GM23248 (cell line): ENCODE data around the gene TFPT. TPM values are rescaled to one million over a fixed set of nuclear protein-coding genes. Genes with fewer than 3 reads are reported as not detected.

Source experiments
- DNase-seq: peaks from one replicate; pipeline ENCODE4 v3.0.0-alpha.2; 2015
- H2AFZ ChIP-seq: fragments of 200-600 bp; sonication (generic); 2 replicates; pipeline ENCODE4 v1.6.1; 2016; ENCODE audit warnings: antibody characterized with exemption
- H3F3A ChIP-seq: fragments of 200-600 bp; sonication (generic); 2 replicates; pipeline ENCODE4 v1.6.1; 2016; ENCODE audit warnings: mild to moderate bottlenecking, antibody characterized with exemption, mixed run types; ENCODE audit not compliant: insufficient read depth
- H3K27ac ChIP-seq: fragments of 200-600 bp; sonication (generic); 2 replicates; pipeline ENCODE4 v1.5.1; 2016; ENCODE audit warnings: mild to moderate bottlenecking
- H3K27me3 ChIP-seq: fragments of 200-600 bp; sonication (generic); replicated peaks from 2 replicates; pipeline ENCODE4 v1.6.1; 2016; ENCODE audit warnings: mild to moderate bottlenecking; ENCODE audit not compliant: insufficient read depth
- H3K36me3 ChIP-seq: fragments of 200-600 bp; sonication (generic); 2 replicates; pipeline ENCODE4 v1.6.1; 2016; ENCODE audit warnings: low read depth, mild to moderate bottlenecking
- H3K4me1 ChIP-seq: fragments of 200-600 bp; sonication (generic); 2 replicates; pipeline ENCODE4 v1.6.1; 2016; ENCODE audit warnings: mild to moderate bottlenecking; ENCODE audit not compliant: insufficient read depth
- H3K4me2 ChIP-seq: fragments of 200-600 bp; sonication (generic); one replicate; pipeline ENCODE4 v1.6.1; 2016; ENCODE audit warnings: mild to moderate bottlenecking; ENCODE audit not compliant: unreplicated experiment
- H3K4me3 ChIP-seq: fragments of 200-600 bp; sonication (generic); 2 replicates; pipeline ENCODE4 v1.5.1; 2016; ENCODE audit warnings: mild to moderate bottlenecking
- H3K79me2 ChIP-seq: fragments of 200-600 bp; sonication (generic); 2 replicates; pipeline ENCODE4 v1.6.1; 2016; ENCODE audit warnings: mild to moderate bottlenecking; ENCODE audit not compliant: insufficient read depth
- H3K9ac ChIP-seq: fragments of 200-600 bp; sonication (generic); 2 replicates; pipeline ENCODE4 v1.6.1; 2016; ENCODE audit warnings: mild to moderate bottlenecking
- H3K9me2 ChIP-seq: fragments of 200-600 bp; sonication (generic); 2 replicates; pipeline ENCODE4 v1.6.1; 2016; ENCODE audit warnings: mixed run types, mild to moderate bottlenecking, moderate library complexity; ENCODE audit not compliant: insufficient read depth
- H3K9me3 ChIP-seq: fragments of 200-600 bp; sonication (generic); one replicate; pipeline ENCODE4 v1.6.1; 2017; ENCODE audit warnings: low read depth
- H4K20me1 ChIP-seq: fragments of 200-600 bp; sonication (generic); 2 replicates; pipeline ENCODE4 v1.6.0; 2016; ENCODE audit not compliant: insufficient read depth
- EZH2 ChIP-seq: fragments of 200-600 bp; sonication (generic); IDR thresholded peaks from 2 replicates; pipeline ENCODE4 v1.6.1; 2018; ENCODE audit warnings: antibody characterized with exemption, mild to moderate bottlenecking; ENCODE audit not compliant: insufficient read depth, poor library complexity, severe bottlenecking
- EZH2phosphoT487 ChIP-seq: fragments of 200-600 bp; sonication (generic); IDR thresholded peaks from 2 replicates; pipeline ENCODE4 v1.6.1; 2018; ENCODE audit warnings: antibody characterized with exemption, moderate library complexity, mild to moderate bottlenecking, low read depth; ENCODE audit not compliant: insufficient read depth
- WGBS, 2 experiments: methylation state at CpG; one replicate each; pipeline ENCODE4 v1.1.6; 2015 to 2017; ENCODE audit warnings: low lambda C conversion rate in 2 of 2, low coverage in 1 of 2; ENCODE audit errors: missing lambda C conversion rate in 2 of 2; 5-methylcytosine and 5-hydroxymethylcytosine counted together
- in situ Hi-C: fragments of 300-500 bp; cut with MboI; formaldehyde crosslinking; loops from 2 replicates; pipeline ENCODE4 v1.15.0; 2020
- polyA plus RNA-seq: library from polyadenylated mRNA; unstranded; fragments of >200 nt; fragmentation: Nextera tagmentation; extraction: Ambion mirVana; gene quantifications from 2 replicates; pipeline ENCODE4 v1.2.1, GENCODE V29; 2016
- total RNA-seq: library from RNA; depleted of rRNA; stranded (reverse); fragments of >200 nt; shearing (Covaris generic); gene quantifications from 2 replicates; pipeline ENCODE4 v1.2.3, GENCODE V29; 2014

The TFPT gene
- total and polyA plus RNA-seq, 2 experiments from 2014 or later: 11.5 to 30.0 TPM

DNA sequence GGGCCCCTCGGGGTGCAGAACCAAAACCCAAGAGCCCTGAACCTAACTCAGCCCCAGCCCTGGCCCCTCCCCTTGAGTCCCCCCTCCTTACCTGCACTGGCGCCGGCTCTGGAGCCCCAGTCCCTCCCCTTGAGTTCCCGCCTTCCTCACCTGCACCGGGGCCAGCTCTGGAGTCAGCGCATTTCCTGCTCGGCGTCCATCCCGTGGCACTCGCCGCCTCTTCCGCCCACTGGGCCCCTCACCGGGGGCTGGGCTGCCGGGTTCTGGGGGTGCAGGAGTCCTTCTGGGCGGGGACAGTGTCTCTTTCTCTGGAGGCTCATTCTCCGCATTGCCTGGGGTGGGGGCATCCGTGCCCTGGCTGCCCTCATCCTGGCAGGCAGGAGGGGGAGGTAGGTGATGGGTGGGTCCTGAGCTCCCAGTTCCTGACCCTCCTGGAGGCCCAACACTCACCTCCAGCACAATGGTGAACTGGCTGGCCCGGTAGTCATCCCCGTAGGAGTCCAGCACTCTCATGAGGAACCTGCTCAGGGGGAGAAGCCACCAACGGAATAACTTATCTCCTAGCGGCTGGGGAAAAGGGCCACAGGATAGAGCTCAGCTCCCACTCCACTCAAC lies 7.5 kb downstream of the TFPT start:
- peaks cover 4% of the 10 kb centered on the region; the same call in 1 of the 2 replicates for H3K36me3 ChIP-seq
- DNase-seq: no peak
- no peaks in the 10 kb centered on the region for H3F3A ChIP-seq
- H4K20me1 ChIP-seq: no peaks in the 10 kb centered on the region
- in situ Hi-C loops: no loop called here
- H3K27me3 ChIP-seq: no peaks in the 10 kb centered on the region
- no peak overlapping the region for H3K9ac ChIP-seq
- no peak overlapping the region for H2AFZ ChIP-seq
- no peak for TF ChIP-seq EZH2phosphoT487
- TF ChIP-seq EZH2: no peak
- H3K79me2 ChIP-seq: peaks cover 47% of the 10 kb centered on the region
- H3K4me2 ChIP-seq: no peak overlapping the region
- 84 to 86% methylated on average over 18 to 21 of the region's 21 CpGs for WGBS, 2 experiments
- H3K9me2 ChIP-seq: no peaks in the 10 kb centered on the region
- no peaks in the 10 kb centered on the region for H3K9me3 ChIP-seq
- no peak overlapping the region for H3K27ac ChIP-seq
- H3K4me3 ChIP-seq: no peak overlapping the region
- H3K4me1 ChIP-seq: no peaks in the 10 kb centered on the region

DNA sequence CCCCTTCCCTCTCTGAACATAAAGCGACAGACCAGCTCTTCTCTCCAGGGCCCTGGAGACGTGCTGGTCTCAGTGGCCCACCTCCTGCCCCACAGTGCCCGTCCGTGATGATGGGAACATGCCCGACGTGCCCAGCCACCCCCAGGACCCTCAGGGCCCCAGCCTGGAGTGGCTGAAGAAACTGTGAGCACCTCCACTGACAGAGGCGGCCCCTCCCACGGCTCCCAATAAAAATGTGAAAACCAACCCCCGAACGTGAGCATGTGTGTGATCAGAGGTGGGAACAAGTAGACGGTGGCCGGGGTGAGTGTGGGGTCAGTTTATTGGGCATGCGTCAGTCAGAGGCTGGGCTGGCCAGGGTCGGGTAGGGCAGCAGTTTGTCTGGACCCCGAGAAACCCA lies 8.7 kb downstream of the TFPT start:
- no peaks in the 10 kb centered on the region for H3K9me2 ChIP-seq
- peaks cover 4% of the 10 kb centered on the region; the same call in 1 of the 2 replicates for H3K36me3 ChIP-seq
- H3K9me3 ChIP-seq: no peaks in the 10 kb centered on the region
- no peak overlapping the region for H2AFZ ChIP-seq
- H3K27ac ChIP-seq: no peak overlapping the region
- H3K4me3 ChIP-seq: no peak overlapping the region
- H4K20me1 ChIP-seq: no peaks in the 10 kb centered on the region
- no peak overlapping the region for H3K4me2 ChIP-seq
- H3K9ac ChIP-seq: no peak overlapping the region
- 78 to 84% methylated on average over 15 of the region's 15 CpGs for WGBS, 2 experiments
- no peaks in the 10 kb centered on the region for H3K27me3 ChIP-seq
- H3F3A ChIP-seq: no peaks in the 10 kb centered on the region
- no peaks in the 10 kb centered on the region for H3K4me1 ChIP-seq
- H3K79me2 ChIP-seq: peaks cover 39% of the 10 kb centered on the region
- no peak for TF ChIP-seq EZH2phosphoT487
- TF ChIP-seq EZH2: no peak
- in situ Hi-C loops: no loop called here
- DNase-seq: no peak

DNA sequence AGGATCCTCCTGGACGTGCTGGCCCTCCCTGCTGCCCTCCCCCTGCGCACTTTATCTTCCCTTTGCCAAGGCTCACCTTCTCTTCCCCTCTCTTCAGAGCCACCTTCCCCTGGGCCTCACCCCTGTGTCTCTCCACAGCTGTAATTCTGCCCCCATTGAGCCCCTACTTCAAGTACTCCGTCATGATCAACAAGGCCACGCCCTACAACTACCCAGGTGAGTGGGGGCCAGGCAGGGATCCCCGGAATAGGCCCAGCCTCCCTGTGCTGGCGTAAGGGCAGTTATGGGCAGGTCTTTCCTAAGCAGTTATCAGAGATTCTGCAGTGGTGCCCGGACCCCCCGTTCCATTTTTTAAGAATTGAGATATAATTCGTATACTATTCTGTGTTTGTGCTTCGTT lies 9.7 kb downstream of the TFPT start:
- H3F3A ChIP-seq: no peaks in the 10 kb centered on the region
- peaks cover 4% of the 10 kb centered on the region; the same call in 1 of the 2 replicates for H3K36me3 ChIP-seq
- in situ Hi-C loops: no loop called here
- no peaks in the 10 kb centered on the region for H3K9me3 ChIP-seq
- H4K20me1 ChIP-seq: no peaks in the 10 kb centered on the region
- H3K4me3 ChIP-seq: no peak overlapping the region
- WGBS, 2 experiments: 92 to 93% methylated on average over 10 of the region's 10 CpGs
- no peaks in the 10 kb centered on the region for H3K4me1 ChIP-seq
- H3K9me2 ChIP-seq: no peaks in the 10 kb centered on the region
- H3K4me2 ChIP-seq: no peak overlapping the region
- no peak overlapping the region for H3K27ac ChIP-seq
- DNase-seq: no peak
- no peak overlapping the region for H2AFZ ChIP-seq
- H3K27me3 ChIP-seq: no peaks in the 10 kb centered on the region
- no peak overlapping the region for H3K9ac ChIP-seq
- no peak for TF ChIP-seq EZH2
- no peak for TF ChIP-seq EZH2phosphoT487
- peaks cover 37% of the 10 kb centered on the region for H3K79me2 ChIP-seq

DNA sequence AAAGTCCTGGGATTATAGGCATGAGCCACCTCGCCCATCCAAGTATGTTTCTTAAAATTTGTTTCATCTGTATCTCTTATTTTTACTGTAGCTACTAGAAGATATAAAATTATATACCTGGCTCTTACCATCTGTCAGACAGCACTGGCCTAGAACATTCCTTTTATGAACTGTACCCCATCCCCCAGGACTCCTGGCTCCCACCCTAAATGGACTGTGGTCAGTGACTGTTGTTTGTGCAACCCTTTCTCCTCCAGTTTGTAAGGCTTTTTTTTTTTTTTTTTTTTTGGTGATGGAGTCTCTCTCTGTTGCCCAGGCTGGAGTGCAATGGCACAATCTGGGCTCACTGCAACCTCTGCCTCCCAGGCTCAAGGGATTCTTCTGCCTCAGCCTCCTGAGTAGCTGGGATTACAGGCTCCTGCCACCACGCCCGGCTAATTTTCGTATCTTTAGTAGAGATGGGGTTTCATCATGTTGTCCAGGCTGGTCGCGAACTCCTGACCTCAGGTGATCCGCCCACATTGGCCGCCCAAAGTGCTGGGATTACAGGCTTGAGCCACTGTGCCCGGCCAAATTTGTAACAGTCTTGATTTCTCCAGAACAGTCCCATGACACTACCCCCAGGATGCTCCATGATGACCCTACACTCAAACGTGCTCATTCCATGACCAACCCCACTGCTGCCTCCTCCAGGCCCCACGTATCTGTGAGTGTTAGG lies 10.3 kb downstream of the TFPT start:
- peaks cover 4% of the 10 kb centered on the region; the same call in 1 of the 2 replicates for H3K36me3 ChIP-seq
- in situ Hi-C loops: no loop called here
- no peaks in the 10 kb centered on the region for H3K9me3 ChIP-seq
- H4K20me1 ChIP-seq: no peaks in the 10 kb centered on the region
- no peak overlapping the region for H2AFZ ChIP-seq
- no peaks in the 10 kb centered on the region for H3K9me2 ChIP-seq
- WGBS, 2 experiments: 85 to 91% methylated on average over 11 of the region's 11 CpGs
- H3K9ac ChIP-seq: no peak overlapping the region
- no peak for DNase-seq
- TF ChIP-seq EZH2phosphoT487: no peak
- TF ChIP-seq EZH2: no peak
- no peak overlapping the region for H3K27ac ChIP-seq
- no peak overlapping the region for H3K4me3 ChIP-seq
- H3K4me1 ChIP-seq: no peaks in the 10 kb centered on the region
- no peaks in the 10 kb centered on the region for H3F3A ChIP-seq
- H3K27me3 ChIP-seq: no peaks in the 10 kb centered on the region
- peaks cover 33% of the 10 kb centered on the region for H3K79me2 ChIP-seq
- H3K4me2 ChIP-seq: no peak overlapping the region
